Measurements from ENCODE around the gene TEN1.

GRCh38 chr17:76018340-76018680 lies 39.3 kb downstream of the TEN1 start:
- TF ChIP-seq YY1 (IDR thresholded peaks at IDR 0.05; ENCODE audit: insufficient read depth, insufficient read length), result no peak
- TF ChIP-seq ZNF274 (IDR thresholded peaks at IDR 0.05; ENCODE audit: low read depth, low read length), result no peak
